CD14-positive monocyte (primary cell): Measurements from ENCODE around the gene TIAM1. TPM values are rescaled to one million over a fixed set of nuclear protein-coding genes. Genes with fewer than 3 reads are reported as not detected.
A peak's percentile ranks its signal among the peaks of the same experiment; 100 is the strongest.

Source experiments
- DNase-seq, 3 donors: peaks; one replicate each; pipeline ENCODE4 v3.0.0-alpha.2; 2011 to 2022
- H2AFZ ChIP-seq: 2 replicates; pipeline ENCODE4 v1.6.0; 2012; ENCODE audit warnings: mild to moderate bottlenecking, low read depth, low read length, inconsistent platforms; ENCODE audit not compliant: insufficient read depth, poor library complexity, severe bottlenecking
- H3K27ac ChIP-seq, 2 donors: 1 replicate in 1 of 2; 2 replicates in 1 of 2; pipeline ENCODE4 v1.5.1; 2012 to 2013; ENCODE audit warnings: low read length in 2 of 2, control low read depth in 1 of 2, inconsistent platforms in 1 of 2, low read depth in 1 of 2, mild to moderate bottlenecking in 1 of 2
- H3K27me3 ChIP-seq, 2 donors: one replicate each; pipeline versions ENCODE4 v1.6.0 to v1.6.1; 2011 to 2013; ENCODE audit warnings: low read length in 2 of 2; ENCODE audit not compliant: control insufficient read depth in 2 of 2, insufficient read depth in 2 of 2
- H3K36me3 ChIP-seq, 2 donors: replicated peaks in 1 of 2; 1 replicate in 1 of 2; 2 replicates in 1 of 2; pipeline versions ENCODE4 v1.5.1 to v1.6.1; 2012 to 2013; ENCODE audit warnings: low read length in 2 of 2, control low read depth in 1 of 2, inconsistent platforms in 1 of 2, mild to moderate bottlenecking in 1 of 2; ENCODE audit not compliant: insufficient read depth in 2 of 2, control insufficient read depth in 1 of 2
- H3K4me1 ChIP-seq, 2 donors: 1 replicate in 1 of 2; 2 replicates in 1 of 2; pipeline versions ENCODE4 v1.5.1 to v1.6.1; 2012 to 2013; ENCODE audit warnings: low read length in 2 of 2, control low read depth in 1 of 2, inconsistent platforms in 1 of 2, mild to moderate bottlenecking in 1 of 2, moderate library complexity in 1 of 2; ENCODE audit not compliant: insufficient read depth in 2 of 2, control insufficient read depth in 1 of 2
- H3K4me2 ChIP-seq: replicated peaks from 2 replicates; pipeline ENCODE3; 2012; ENCODE audit warnings: low read length, moderate library complexity, mild to moderate bottlenecking; ENCODE audit not compliant: poor library complexity, severe bottlenecking; ENCODE audit errors: extremely low read depth
- H3K4me3 ChIP-seq, 3 experiments: fragments of 200-600 bp in 1 of 3; sonication (generic) in 1 of 3; replicated peaks in 1 of 3; 1 replicate in 2 of 3; 2 replicates in 1 of 3; pipeline ENCODE4 v1.5.1; 2011 to 2013; ENCODE audit warnings: low read length in 3 of 3, mild to moderate bottlenecking in 3 of 3, control low read depth in 2 of 3, low read depth in 2 of 3, inconsistent platforms in 1 of 3, moderate library complexity in 1 of 3
- H3K79me2 ChIP-seq: 2 replicates; pipeline ENCODE4 v1.6.0; 2012; ENCODE audit warnings: mild to moderate bottlenecking, control low read depth, inconsistent platforms, low read length, moderate library complexity; ENCODE audit not compliant: insufficient read depth
- H3K9ac ChIP-seq: 2 replicates; pipeline ENCODE4 v1.6.0; 2017; ENCODE audit warnings: low read length, mild to moderate bottlenecking; ENCODE audit not compliant: insufficient read depth, poor library complexity, severe bottlenecking
- H3K9me3 ChIP-seq, 2 donors: replicated peaks in 1 of 2; 1 replicate in 1 of 2; 2 replicates in 1 of 2; pipeline versions ENCODE4 v1.5.1 to v1.6.1; 2012 to 2013; ENCODE audit warnings: low read length in 2 of 2, control low read depth in 1 of 2; ENCODE audit not compliant: control insufficient read depth in 1 of 2, insufficient read depth in 1 of 2
- H4K20me1 ChIP-seq: 2 replicates; pipeline ENCODE4 v1.6.0; 2012; ENCODE audit warnings: mild to moderate bottlenecking, low read length, control low read depth, moderate library complexity; ENCODE audit not compliant: insufficient read depth
- H3K27ac Mint-ChIP-seq, 7 donors: one replicate each; pipeline ENCODE4 v1.8.0; 2020; ENCODE audit warnings: mild to moderate bottlenecking in 7 of 7, mixed read lengths in 7 of 7, moderate library complexity in 6 of 7, inconsistent platforms in 2 of 7
- H3K27me3 Mint-ChIP-seq, 3 donors: one replicate each; pipeline ENCODE4 v1.8.0; 2021 to 2022; ENCODE audit warnings: low read depth in 3 of 3, mild to moderate bottlenecking in 3 of 3, mixed read lengths in 3 of 3, moderate library complexity in 3 of 3, inconsistent platforms in 1 of 3
- H3K36me3 Mint-ChIP-seq, 2 donors: one replicate each; pipeline ENCODE4 v1.8.0; 2020; ENCODE audit warnings: mixed read lengths in 2 of 2, inconsistent platforms in 1 of 2, mild to moderate bottlenecking in 1 of 2
- H3K4me1 Mint-ChIP-seq: one replicate; pipeline ENCODE4 v1.8.0; 2020; ENCODE audit warnings: mild to moderate bottlenecking, mixed read lengths
- H3K4me3 Mint-ChIP-seq, 2 donors: one replicate each; pipeline ENCODE4 v1.8.0; 2020; ENCODE audit warnings: mild to moderate bottlenecking in 2 of 2, mixed read lengths in 2 of 2, moderate library complexity in 1 of 2
- H3K9me3 Mint-ChIP-seq, 7 donors: one replicate each; pipeline ENCODE4 v1.8.0; 2020 to 2022; ENCODE audit warnings: mixed read lengths in 7 of 7, mild to moderate bottlenecking in 6 of 7, moderate library complexity in 6 of 7, inconsistent platforms in 2 of 7
- WGBS: methylation state at CpG from one replicate; pipeline ENCODE4 v1.1.5; 2013; ENCODE audit warnings: missing lambda C conversion rate; ENCODE audit not compliant: insufficient coverage; 5-methylcytosine and 5-hydroxymethylcytosine counted together
- intact Hi-C, 2 donors: fragments of 100-400 bp; cut with micrococcal nuclease; formaldehyde crosslinking; loops; one replicate each; pipeline versions ENCODE4 v1.15.0 to v1.15.1; 2023
- polyA plus RNA-seq, 3 donors: library from polyadenylated mRNA; depleted of rRNA in 1 of 3; unstranded in 2 of 3; stranded (reverse) in 1 of 3; fragments of 300-500 nt in 2 of 3; fragments of >200 nt in 1 of 3; fragmentation: Illumina TruSeq in 2 of 3; gene quantifications; 1 replicate in 2 of 3; 2 replicates in 1 of 3; pipeline ENCODE4 v1.2.3, GENCODE V29; 2012 to 2021
- TF ChIP-seq, protein P1 (sequence below): fragments of 200-600 bp; IDR thresholded peaks from one replicate; pipeline ENCODE4 v1.8.0; 2022; ENCODE audit warnings: antibody characterized with exemption, mild to moderate bottlenecking

TIAM1 gene
- polyA plus RNA-seq, 3 donors: 17.7 to 55.0 (median 45.3) TPM

GRCh38 chr21:31201144-31201543, 142.9 kb downstream of the TIAM1 start:
- Histone ChIP-seq H3K9ac (peak overlapping the region; percentile 24), H3K27me3 (no peaks in the 10 kb centered on the region), H3K4me3 (peak overlapping the region; percentile 4 to 65 (median 30)), H4K20me1 (no peaks in the 10 kb centered on the region), H3K9me3 (no peaks in the 10 kb centered on the region), H3K79me2 (no peaks in the 10 kb centered on the region), H3K4me1 (peaks cover 47 to 55% of the 10 kb centered on the region in 2 donors), H3K27ac (peak overlapping the region in 1 of 2 donors; percentile 88), H3K4me2 (peak overlapping the region; percentile 77), H3K36me3 (peaks cover 7 to 34% of the 10 kb centered on the region in 2 donors), H2AFZ (no peak overlapping the region)
- peaks cover 44% of the 10 kb centered on the region for H3K4me1 Mint-ChIP-seq
- intact Hi-C loops: loop anchor here in 1 of 2 donors (5.0 kb wide), 2 partner anchors 94 to 141 kb away; partner anchors contain the start of gene TIAM1
- H3K9me3 Mint-ChIP-seq: no peaks in the 10 kb centered on the region
- peaks cover 0 to 2% (median 0%) of the 10 kb centered on the region in 3 donors for H3K27me3 Mint-ChIP-seq
- peak overlapping the region; percentile 39 to 75 for H3K4me3 Mint-ChIP-seq
- WGBS: no CpG with 5 or more reads among the region's 2 CpGs
- H3K27ac Mint-ChIP-seq: peak overlapping the region; percentile 82 to 92 (median 89)
- H3K36me3 Mint-ChIP-seq: peaks cover 23 to 57% of the 10 kb centered on the region in 2 donors
- DNase-seq: peak in 2 of 3 donors; percentile 24 to 50
- TF ChIP-seq, protein P1, sequence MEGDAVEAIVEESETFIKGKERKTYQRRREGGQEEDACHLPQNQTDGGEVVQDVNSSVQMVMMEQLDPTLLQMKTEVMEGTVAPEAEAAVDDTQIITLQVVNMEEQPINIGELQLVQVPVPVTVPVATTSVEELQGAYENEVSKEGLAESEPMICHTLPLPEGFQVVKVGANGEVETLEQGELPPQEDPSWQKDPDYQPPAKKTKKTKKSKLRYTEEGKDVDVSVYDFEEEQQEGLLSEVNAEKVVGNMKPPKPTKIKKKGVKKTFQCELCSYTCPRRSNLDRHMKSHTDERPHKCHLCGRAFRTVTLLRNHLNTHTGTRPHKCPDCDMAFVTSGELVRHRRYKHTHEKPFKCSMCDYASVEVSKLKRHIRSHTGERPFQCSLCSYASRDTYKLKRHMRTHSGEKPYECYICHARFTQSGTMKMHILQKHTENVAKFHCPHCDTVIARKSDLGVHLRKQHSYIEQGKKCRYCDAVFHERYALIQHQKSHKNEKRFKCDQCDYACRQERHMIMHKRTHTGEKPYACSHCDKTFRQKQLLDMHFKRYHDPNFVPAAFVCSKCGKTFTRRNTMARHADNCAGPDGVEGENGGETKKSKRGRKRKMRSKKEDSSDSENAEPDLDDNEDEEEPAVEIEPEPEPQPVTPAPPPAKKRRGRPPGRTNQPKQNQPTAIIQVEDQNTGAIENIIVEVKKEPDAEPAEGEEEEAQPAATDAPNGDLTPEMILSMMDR: no peak

GRCh38 chr21:31198575-31198974, 145.5 kb downstream of the TIAM1 start:
- Histone ChIP-seq H3K4me2 (peak overlapping the region; percentile 0), H3K9ac (no peak overlapping the region), H3K27ac (peak overlapping the region in 1 of 2 donors; percentile 29), H2AFZ (no peak overlapping the region), H3K4me1 (peaks cover 47 to 55% of the 10 kb centered on the region in 2 donors), H3K79me2 (no peaks in the 10 kb centered on the region), H3K4me3 (no peak overlapping the region), H4K20me1 (peaks cover 2% of the 10 kb centered on the region), H3K36me3 (peaks cover 12 to 31% of the 10 kb centered on the region in 2 donors), H3K9me3 (no peaks in the 10 kb centered on the region), H3K27me3 (no peaks in the 10 kb centered on the region)
- Mint-ChIP-seq H3K4me1 (peaks cover 46% of the 10 kb centered on the region), H3K36me3 (peaks cover 33 to 57% of the 10 kb centered on the region in 2 donors), H3K27me3 (peaks cover 0 to 2% (median 1%) of the 10 kb centered on the region in 3 donors), H3K4me3 (no peak overlapping the region), H3K27ac (peak overlapping the region in 2 of 7 donors; percentile 46 to 69), H3K9me3 (no peaks in the 10 kb centered on the region)
- peak; percentile 23 to 60 (median 39) for DNase-seq
- no CpG with 5 or more reads among the region's 4 CpGs for WGBS
- intact Hi-C loops: loop anchor here (2.0 to 5.0 kb wide), 3 partner anchors 382 to 404 kb away; no protein-coding TSS in a partner anchor
- TF ChIP-seq, protein P1: peak; percentile 76
